Activated naive CD4-positive, alpha-beta T cell treated with anti-CD3 and anti-CD28 coated beads, Interleukin-2, amount 10 ng/mL, durations not matched to agents 5 hours and 36 hours (primary cell): ENCODE results near the gene ROBO4. TPM values are rescaled to one million over a fixed set of nuclear protein-coding genes. Genes with fewer than 3 reads are reported as not detected.

Experiments used
- total RNA-seq, 2 experiments: library from RNA; stranded (reverse); gene quantifications; one replicate each; pipeline ENCODE4 v1.2.3, GENCODE V29; 2021

ROBO4 gene
- not detected for total RNA-seq

GRCh38 chr11:124897674-124898262, at the start of gene ROBO4:
TSS of gene ROBO4 (minus strand) at chr11:124897865. CDS start at chr11:124897795, 70 bp downstream.

GRCh38 chr11:124935548-124936514, 38.2 kb upstream of the ROBO4 start, which contains the start of gene HEPACAM:
TSS of gene HEPACAM (minus strand) at chr11:124936047. CDS start at chr11:124936006, 41 bp downstream.

GRCh38 chr11:124918950-124919349, 21.3 kb upstream of the ROBO4 start, which contains the start of gene HEPN1:
TSS of gene HEPN1 (plus strand) at chr11:124919250.

GRCh38 chr11:124865181-124865901, 32.3 kb downstream of the ROBO4 start, which contains the start of gene ROBO3:
TSS of gene ROBO3 (plus strand) at chr11:124865432. CDS start at chr11:124865578, 146 bp downstream.

Other genes starting within 250 kb of the ROBO4 start
- gene SIAE, start 224.1 kb downstream of the ROBO4 start, total RNA-seq: 1 to 10 TPM; 7.8 to 8.1 TPM
- 1 to 10 TPM; 1.5 to 2.9 TPM for gene SPA17, start 224.0 kb downstream of the ROBO4 start, total RNA-seq
- 1 to 10 TPM; 6.8 to 8.2 TPM for gene NRGN, start 157.9 kb downstream of the ROBO4 start, total RNA-seq
- under 1 TPM; 0.93 to 0.94 TPM for gene VSIG2, start 145.6 kb downstream of the ROBO4 start, total RNA-seq
- gene ESAM, start 135.6 kb downstream of the ROBO4 start, total RNA-seq: 1 to 10 TPM; 1.7 to 2.7 TPM
- gene MSANTD2, start 97.5 kb downstream of the ROBO4 start, total RNA-seq: 10 to 100 TPM in 1 of 2 experiments, 1 to 10 TPM in 1; 8.7 to 11.4 TPM
- gene ROBO3, start 32.4 kb downstream of the ROBO4 start, total RNA-seq: 10 to 100 TPM; 14.9 to 15.9 TPM
- not detected for gene HEPN1, start 21.4 kb upstream of the ROBO4 start, total RNA-seq
- not detected for gene HEPACAM, start 38.2 kb upstream of the ROBO4 start, total RNA-seq
- 1 to 10 TPM; 7.9 to 8.6 TPM for gene CCDC15, start 56.3 kb upstream of the ROBO4 start, total RNA-seq
- gene SLC37A2, start 165.4 kb upstream of the ROBO4 start, total RNA-seq: under 1 TPM; 0.50 to 0.82 TPM
- 10 to 100 TPM; 14.1 to 14.2 TPM for gene TMEM218, start 213.8 kb upstream of the ROBO4 start, total RNA-seq